ENCODE measurements around the gene SUCLG1. TPM values are rescaled to one million over a fixed set of nuclear protein-coding genes. Genes with fewer than 3 reads are reported as not detected.

The SUCLG1 gene
- total RNA-seq, 2 experiments from 2014 or later = 34.2 to 37.1 TPM

DNA sequence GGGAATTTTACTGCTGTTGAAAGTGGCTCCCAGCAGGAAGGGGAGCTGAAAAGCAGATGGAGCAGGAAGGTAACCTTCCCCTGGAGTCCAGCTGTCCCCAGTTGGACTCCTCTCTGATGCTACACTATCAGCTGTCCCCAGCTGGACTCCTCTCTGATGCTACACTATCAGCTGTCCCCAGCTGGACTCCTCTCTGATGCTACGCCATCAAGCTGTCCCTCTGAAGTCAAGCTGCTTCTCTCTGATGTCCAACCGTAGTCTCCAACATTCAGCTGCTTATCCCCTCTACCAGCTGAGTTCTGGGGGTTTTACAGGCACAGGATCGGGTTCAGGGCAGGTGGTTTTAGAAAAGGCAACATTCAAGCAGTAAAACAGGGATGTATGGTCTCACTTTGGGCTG lies 19.8 kb upstream of the SUCLG1 start:
- Histone ChIP-seq H3K4me3 (ENCODE audit: low read length) (no peak overlapping the region), H3K27ac (ENCODE audit: low read depth in 1 of 2, low read length in 2 of 2) (no peak overlapping the region), H3K36me3 (ENCODE audit: insufficient read depth, low read length) (no peaks in the 10 kb centered on the region), H3K4me1 (ENCODE audit: insufficient read depth, low read length) (peaks cover 15% of the 10 kb centered on the region), H3K9me3 (ENCODE audit: control insufficient read depth in 1 of 2, insufficient read depth in 1 of 2, low read length in 2 of 2) (peaks cover 0 to 9% of the 10 kb centered on the region in 2 experiments), H3K27me3 (ENCODE audit: control insufficient read depth in 1 of 2, insufficient read depth in 2 of 2, low read length in 2 of 2) (no peaks in the 10 kb centered on the region)
- H3K27me3 Mint-ChIP-seq = no peaks in the 10 kb centered on the region
- DNase-seq (no peak), ATAC-seq (ENCODE audit: poor library complexity) (no peak)
- H3K27ac Mint-ChIP-seq = no peak overlapping the region
- H3K4me3 Mint-ChIP-seq = no peak overlapping the region
- POLR2A ChIA-PET = no interaction called here
- H3K36me3 Mint-ChIP-seq (ENCODE audit: low read depth) = peaks cover 5% of the 10 kb centered on the region
- intact Hi-C loops (cut with DNase I, micrococcal nuclease) = no loop called here
- H3K4me1 Mint-ChIP-seq (ENCODE audit: low read depth) = peaks cover 19% of the 10 kb centered on the region
- CTCF ChIA-PET = no interaction called here
- TF ChIP-seq, protein P1, sequence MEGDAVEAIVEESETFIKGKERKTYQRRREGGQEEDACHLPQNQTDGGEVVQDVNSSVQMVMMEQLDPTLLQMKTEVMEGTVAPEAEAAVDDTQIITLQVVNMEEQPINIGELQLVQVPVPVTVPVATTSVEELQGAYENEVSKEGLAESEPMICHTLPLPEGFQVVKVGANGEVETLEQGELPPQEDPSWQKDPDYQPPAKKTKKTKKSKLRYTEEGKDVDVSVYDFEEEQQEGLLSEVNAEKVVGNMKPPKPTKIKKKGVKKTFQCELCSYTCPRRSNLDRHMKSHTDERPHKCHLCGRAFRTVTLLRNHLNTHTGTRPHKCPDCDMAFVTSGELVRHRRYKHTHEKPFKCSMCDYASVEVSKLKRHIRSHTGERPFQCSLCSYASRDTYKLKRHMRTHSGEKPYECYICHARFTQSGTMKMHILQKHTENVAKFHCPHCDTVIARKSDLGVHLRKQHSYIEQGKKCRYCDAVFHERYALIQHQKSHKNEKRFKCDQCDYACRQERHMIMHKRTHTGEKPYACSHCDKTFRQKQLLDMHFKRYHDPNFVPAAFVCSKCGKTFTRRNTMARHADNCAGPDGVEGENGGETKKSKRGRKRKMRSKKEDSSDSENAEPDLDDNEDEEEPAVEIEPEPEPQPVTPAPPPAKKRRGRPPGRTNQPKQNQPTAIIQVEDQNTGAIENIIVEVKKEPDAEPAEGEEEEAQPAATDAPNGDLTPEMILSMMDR (IDR thresholded peaks at IDR 0.05) = no peak
- H3K9me3 Mint-ChIP-seq = peaks cover 9% of the 10 kb centered on the region

DNA sequence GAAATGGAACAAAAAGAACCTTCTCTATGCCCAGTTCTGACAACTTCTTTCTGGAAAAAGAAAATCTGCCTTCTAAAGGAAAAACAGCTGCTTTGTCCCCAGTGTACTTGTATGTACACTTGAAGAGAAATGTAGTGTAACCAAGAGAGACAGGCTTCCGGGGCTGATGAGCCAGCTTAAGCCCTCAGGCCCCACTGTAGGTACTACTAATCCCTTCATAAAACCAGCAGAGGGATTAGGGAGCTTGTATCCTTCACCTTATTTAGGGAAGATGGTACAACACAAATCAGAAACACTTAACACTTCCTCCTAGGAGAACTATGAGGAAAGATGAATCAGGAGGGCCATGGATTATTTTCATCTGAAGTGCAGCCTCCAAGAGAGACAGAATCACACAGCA lies 18.8 kb upstream of the SUCLG1 start:
- ATAC-seq (ENCODE audit: poor library complexity) = no peak
- Mint-ChIP-seq H3K36me3 (ENCODE audit: low read depth) (peaks cover 5% of the 10 kb centered on the region), H3K27ac (no peak overlapping the region), H3K27me3 (no peaks in the 10 kb centered on the region), H3K9me3 (peaks cover 9% of the 10 kb centered on the region), H3K4me1 (ENCODE audit: low read depth) (peaks cover 19% of the 10 kb centered on the region), H3K4me3 (no peak overlapping the region)
- H3K4me3 ChIP-seq (ENCODE audit: low read length) = no peak overlapping the region
- H3K4me1 ChIP-seq (ENCODE audit: insufficient read depth, low read length) = peaks cover 15% of the 10 kb centered on the region
- POLR2A ChIA-PET = no interaction called here
- H3K36me3 ChIP-seq (ENCODE audit: insufficient read depth, low read length) = no peaks in the 10 kb centered on the region
- CTCF ChIA-PET = no interaction called here
- no peaks in the 10 kb centered on the region for H3K27me3 ChIP-seq (ENCODE audit: control insufficient read depth in 1 of 2, insufficient read depth in 2 of 2, low read length in 2 of 2)
- DNase-seq = no peak
- peaks cover 0 to 9% of the 10 kb centered on the region in 2 experiments for H3K9me3 ChIP-seq (ENCODE audit: control insufficient read depth in 1 of 2, insufficient read depth in 1 of 2, low read length in 2 of 2)
- TF ChIP-seq, protein P1 (IDR thresholded peaks at IDR 0.05) = no peak
- H3K27ac ChIP-seq (ENCODE audit: low read depth in 1 of 2, low read length in 2 of 2) = no peak overlapping the region
- intact Hi-C loops (cut with DNase I, micrococcal nuclease) = no loop called here

DNA sequence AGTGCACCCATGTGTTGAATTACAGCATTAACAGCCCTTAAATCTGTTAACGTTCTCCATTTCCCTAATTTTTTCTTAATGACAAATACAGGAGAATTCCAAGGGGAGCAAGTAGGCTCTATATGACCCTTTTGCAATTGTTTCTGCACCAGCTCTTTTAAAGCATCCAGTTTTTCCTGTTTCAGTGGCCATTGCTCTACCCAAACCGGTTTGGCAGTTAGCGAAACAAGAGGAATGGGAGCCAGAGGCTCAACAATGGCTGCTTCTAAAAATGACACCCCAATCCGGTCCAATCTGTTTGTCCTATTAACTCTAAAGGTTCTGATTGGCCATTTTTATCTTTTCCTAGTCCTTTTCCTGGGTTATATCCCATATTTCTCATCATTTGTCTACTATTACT lies 15.1 kb upstream of the SUCLG1 start:
- Histone ChIP-seq H3K27me3 (ENCODE audit: control insufficient read depth in 1 of 2, insufficient read depth in 2 of 2, low read length in 2 of 2) (no peaks in the 10 kb centered on the region), H3K9me3 (ENCODE audit: control insufficient read depth in 1 of 2, insufficient read depth in 1 of 2, low read length in 2 of 2) (peaks cover 0 to 9% of the 10 kb centered on the region in 2 experiments), H3K36me3 (ENCODE audit: insufficient read depth, low read length) (no peaks in the 10 kb centered on the region), H3K4me1 (ENCODE audit: insufficient read depth, low read length) (no peaks in the 10 kb centered on the region), H3K4me3 (ENCODE audit: low read length) (no peak overlapping the region), H3K27ac (ENCODE audit: low read depth in 1 of 2, low read length in 2 of 2) (no peak overlapping the region)
- no peaks in the 10 kb centered on the region for H3K27me3 Mint-ChIP-seq
- intact Hi-C loops (cut with DNase I, micrococcal nuclease) = no loop called here
- H3K4me3 Mint-ChIP-seq = no peak overlapping the region
- H3K36me3 Mint-ChIP-seq (ENCODE audit: low read depth) = peaks cover 5% of the 10 kb centered on the region
- peaks cover 9% of the 10 kb centered on the region for H3K9me3 Mint-ChIP-seq
- DNase-seq = no peak
- CTCF ChIA-PET = no interaction called here
- TF ChIP-seq, protein P1 (IDR thresholded peaks at IDR 0.05) = no peak
- POLR2A ChIA-PET = no interaction called here
- ATAC-seq (ENCODE audit: poor library complexity) = no peak
- no peak overlapping the region for H3K27ac Mint-ChIP-seq
- no peaks in the 10 kb centered on the region for H3K4me1 Mint-ChIP-seq (ENCODE audit: low read depth)
